Suprapubic skin (tissue), 4 donors: ENCODE results near the gene ATF1. TPM values are rescaled to one million over a fixed set of nuclear protein-coding genes. Genes with fewer than 3 reads are reported as not detected.
"Not testable (repeated sequence)": the region's sequence is repeated elsewhere in the genome, so short reads cannot be mapped to it uniquely, and the experiment has no call there.

ENCODE experiments used
- DNase-seq, 2 donors: peaks; one replicate each; pipeline ENCODE4 v3.0.0-alpha.2; 2019; ENCODE audit warnings: low spot score in 2 of 2
- H3K27ac ChIP-seq: fragments of 200-600 bp; sonication (generic); one replicate; pipeline ENCODE4 v1.5.1; 2019
- H3K27me3 ChIP-seq: fragments of 200-600 bp; sonication (generic); one replicate; pipeline ENCODE4 v1.5.1; 2019
- H3K36me3 ChIP-seq: fragments of 200-600 bp; sonication (generic); one replicate; pipeline ENCODE4 v1.5.1; 2019
- H3K4me1 ChIP-seq: fragments of 200-600 bp; sonication (generic); one replicate; pipeline ENCODE4 v1.5.1; 2019
- H3K4me3 ChIP-seq: fragments of 200-600 bp; sonication (generic); one replicate; pipeline ENCODE4 v1.5.1; 2019; ENCODE audit warnings: mild to moderate bottlenecking
- H3K9me3 ChIP-seq: fragments of 200-600 bp; sonication (generic); one replicate; pipeline ENCODE4 v1.5.1; 2019
- CTCF ChIP-seq, 2 donors: fragments of 200-600 bp in 1 of 2; fragments of 450-650 bp in 1 of 2; sonication (generic) in 1 of 2; IDR thresholded peaks; one replicate each; pipeline ENCODE4 v1.5.1; 2016 to 2019; ENCODE audit warnings: antibody characterized with exemption in 2 of 2, mild to moderate bottlenecking in 1 of 2, moderate library complexity in 1 of 2
- EP300 ChIP-seq: sonication (generic); formaldehyde crosslinking; IDR thresholded peaks from one replicate; pipeline ENCODE4 v1.6.1; 2017; ENCODE audit warnings: antibody characterized with exemption
- POLR2A ChIP-seq, 2 donors: fragments of 450-650 bp; IDR thresholded peaks; one replicate each; pipeline ENCODE4 v1.6.1; 2017; ENCODE audit warnings: antibody characterized with exemption in 2 of 2, mild to moderate bottlenecking in 2 of 2, moderate library complexity in 2 of 2
- POLR2AphosphoS5 ChIP-seq, 3 donors: sonication (generic); formaldehyde crosslinking; IDR thresholded peaks; one replicate each; pipeline ENCODE4 v1.6.1; 2017; ENCODE audit warnings: antibody characterized with exemption in 3 of 3
- WGBS: methylation state at CpG from one replicate; pipeline ENCODE4 v1.1.5; 2018; 5-methylcytosine and 5-hydroxymethylcytosine counted together
- total RNA-seq, 4 donors: library from RNA; depleted of rRNA; stranded (reverse); fragments of >200 nt; gene quantifications; one replicate each; pipeline ENCODE4 v1.1.0, GENCODE V29; 2016

The ATF1 gene
- total RNA-seq, 4 donors from 2014 or later: 14.8 to 32.6 (median 18.8) TPM

GRCh38 chr12:50788561-50788960 is 24.7 kb downstream of the ATF1 start:
- WGBS: 94% methylated on average over 3 of the region's 3 CpGs
- Histone ChIP-seq H3K27me3 (no peaks in the 10 kb centered on the region), H3K27ac (no peak overlapping the region), H3K4me1 (peaks cover 9% of the 10 kb centered on the region), H3K36me3 (no peaks in the 10 kb centered on the region), H3K4me3 (no peak overlapping the region), H3K9me3 (no peaks in the 10 kb centered on the region)
- DNase-seq: no peak
- TF ChIP-seq CTCF (IDR thresholded peaks at IDR 0.05) (no peak), POLR2A (IDR thresholded peaks at IDR 0.05) (no peak), EP300 (no peak)

- H3K36me3 ChIP-seq: no peaks in the 10 kb centered on the region
- DNase-seq: no peak
- H3K27me3 ChIP-seq: no peaks in the 10 kb centered on the region
- H3K4me3 ChIP-seq: no peak overlapping the region
- WGBS: 88% methylated on average over 5 of the region's 5 CpGs
- TF ChIP-seq EP300 (no peak), POLR2A (IDR thresholded peaks at IDR 0.05) (no peak), POLR2AphosphoS5 (IDR thresholded peaks at IDR 0.05) (no peak), CTCF (IDR thresholded peaks at IDR 0.05) (no peak)
- H3K4me1 ChIP-seq: peaks cover 9% of the 10 kb centered on the region
- no peaks in the 10 kb centered on the region for H3K9me3 ChIP-seq
- H3K27ac ChIP-seq: no peak overlapping the region
Measured at GRCh38 chr12:50790081-50790480, 26.2 kb downstream of the ATF1 start.

GRCh38 chr12:50799908-50800307 is 36.0 kb downstream of the ATF1 start:
- Histone ChIP-seq H3K27ac (no peak overlapping the region), H3K4me3 (no peak overlapping the region), H3K27me3 (no peaks in the 10 kb centered on the region), H3K9me3 (no peaks in the 10 kb centered on the region), H3K36me3 (peaks cover 54% of the 10 kb centered on the region), H3K4me1 (no peaks in the 10 kb centered on the region)
- 97% methylated on average over 2 of the region's 2 CpGs for WGBS
- no peak for DNase-seq
- TF ChIP-seq POLR2AphosphoS5 (IDR thresholded peaks at IDR 0.05) (no peak), EP300 (no peak), CTCF (IDR thresholded peaks at IDR 0.05) (no peak), POLR2A (IDR thresholded peaks at IDR 0.05) (no peak)

- Histone ChIP-seq H3K27me3 (no peaks in the 10 kb centered on the region), H3K36me3 (peaks cover 29% of the 10 kb centered on the region), H3K4me1 (no peaks in the 10 kb centered on the region), H3K4me3 (no peak overlapping the region), H3K27ac (no peak overlapping the region), H3K9me3 (no peaks in the 10 kb centered on the region)
- no peak for DNase-seq
- TF ChIP-seq CTCF (IDR thresholded peaks at IDR 0.05): no peak
- no peak for TF ChIP-seq POLR2A (IDR thresholded peaks at IDR 0.05)
- no peak for TF ChIP-seq POLR2AphosphoS5 (IDR thresholded peaks at IDR 0.05)
- TF ChIP-seq EP300: no peak
- WGBS: 97% methylated on average over 2 of the region's 2 CpGs
Measured at GRCh38 chr12:50803230-50803875, 39.5 kb downstream of the ATF1 start.

GRCh38 chr12:50806176-50806575 is 42.3 kb downstream of the ATF1 start:
- no peak overlapping the region for H3K4me3 ChIP-seq
- H3K4me1 ChIP-seq: no peaks in the 10 kb centered on the region
- H3K9me3 ChIP-seq: no peaks in the 10 kb centered on the region
- no peak overlapping the region for H3K27ac ChIP-seq
- 98% methylated on average over 4 of the region's 4 CpGs for WGBS
- no peaks in the 10 kb centered on the region for H3K27me3 ChIP-seq
- H3K36me3 ChIP-seq: peaks cover 28% of the 10 kb centered on the region
- TF ChIP-seq CTCF (IDR thresholded peaks at IDR 0.05) (no peak), POLR2A (IDR thresholded peaks at IDR 0.05) (no peak), POLR2AphosphoS5 (IDR thresholded peaks at IDR 0.05) (no peak), EP300 (no peak)
- DNase-seq: no peak

GRCh38 chr12:50809131-50809530 is 45.2 kb downstream of the ATF1 start:
- 97% methylated on average over 4 of the region's 4 CpGs for WGBS
- H3K9me3 ChIP-seq, H3K27ac ChIP-seq, H3K4me3 ChIP-seq, H3K27me3 ChIP-seq, DNase-seq, H3K4me1 ChIP-seq: not testable (repeated sequence)
- peaks cover 50% of the 10 kb centered on the region for H3K36me3 ChIP-seq

- 98% methylated on average over 7 of the region's 7 CpGs for WGBS
- not testable (repeated sequence) for H3K4me3 ChIP-seq, H3K9me3 ChIP-seq, H3K4me1 ChIP-seq, DNase-seq, H3K27ac ChIP-seq, H3K27me3 ChIP-seq
- H3K36me3 ChIP-seq: peaks cover 88% of the 10 kb centered on the region
Measured at GRCh38 chr12:50814921-50815320, 51.0 kb downstream of the ATF1 start.
